Brain pericyte (primary cell): ENCODE data around the gene KRT73.

Experiments
- DNase-seq: peaks from one replicate; pipeline ENCODE4 v3.0.0-alpha.2; 2012; ENCODE audit warnings: low read depth, low spot score

KRT73 gene

DNA sequence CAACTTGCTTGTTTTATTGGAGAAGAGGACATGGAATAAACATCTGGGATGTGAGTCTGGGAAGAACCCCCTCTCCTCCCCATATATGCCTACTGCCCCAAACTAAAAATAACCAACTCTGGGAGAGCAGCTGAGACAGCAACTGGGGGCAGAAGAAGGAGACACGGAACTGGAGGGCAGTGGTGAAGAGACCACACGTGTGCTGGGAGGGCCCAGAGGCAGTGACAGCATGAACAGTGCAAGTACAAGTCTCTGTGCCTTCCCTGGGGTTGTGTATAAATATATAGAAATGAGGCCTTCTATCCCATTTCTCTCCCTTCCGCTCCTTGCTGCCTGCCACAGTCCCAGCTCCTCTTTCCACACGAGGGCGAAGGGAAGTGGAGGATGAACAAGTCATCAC lies 4.0 kb upstream of the KRT73 start:
- DNase-seq: no peak

DNA sequence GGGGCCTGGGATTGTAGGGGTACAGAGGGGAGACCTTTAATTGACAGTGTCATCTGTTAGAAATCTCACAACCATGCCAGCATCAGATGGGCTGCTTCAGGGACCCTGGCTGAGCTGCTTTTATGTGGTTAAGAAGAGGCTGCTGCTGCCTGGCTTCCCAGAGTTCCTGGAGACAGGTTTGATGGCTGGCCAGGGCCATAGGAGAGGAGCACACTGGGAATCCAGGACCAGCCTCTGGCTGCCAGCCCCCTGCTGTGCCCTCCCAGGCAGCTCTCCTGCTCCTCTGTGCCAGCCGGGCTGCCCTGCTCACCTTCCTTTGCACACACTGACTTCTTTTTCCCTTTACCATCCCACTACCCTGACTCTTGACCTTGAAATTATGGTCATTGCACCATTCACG lies 507 bp upstream of the KRT73 start:
- DNase-seq: no peak

DNA sequence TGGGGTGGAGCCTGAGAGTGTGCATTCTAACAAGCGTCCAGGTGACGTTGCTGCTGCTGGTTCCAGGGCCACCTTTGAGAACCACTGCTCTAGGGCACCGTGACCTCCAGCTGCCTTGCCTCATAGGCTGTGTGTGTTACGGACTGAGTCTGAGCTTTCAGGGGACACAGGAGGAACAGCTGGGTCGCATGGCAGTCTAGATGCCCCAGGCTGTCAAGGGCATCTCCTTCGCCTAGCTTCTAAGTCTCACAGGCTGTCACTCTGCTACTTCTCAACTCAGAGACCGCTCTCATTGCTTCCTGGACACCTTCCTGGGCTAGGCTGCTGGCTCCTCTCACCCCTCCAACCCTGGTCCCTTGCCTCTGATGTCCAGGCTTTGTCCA lies 965 bp downstream of the KRT73 start:
- DNase-seq: no peak

DNA sequence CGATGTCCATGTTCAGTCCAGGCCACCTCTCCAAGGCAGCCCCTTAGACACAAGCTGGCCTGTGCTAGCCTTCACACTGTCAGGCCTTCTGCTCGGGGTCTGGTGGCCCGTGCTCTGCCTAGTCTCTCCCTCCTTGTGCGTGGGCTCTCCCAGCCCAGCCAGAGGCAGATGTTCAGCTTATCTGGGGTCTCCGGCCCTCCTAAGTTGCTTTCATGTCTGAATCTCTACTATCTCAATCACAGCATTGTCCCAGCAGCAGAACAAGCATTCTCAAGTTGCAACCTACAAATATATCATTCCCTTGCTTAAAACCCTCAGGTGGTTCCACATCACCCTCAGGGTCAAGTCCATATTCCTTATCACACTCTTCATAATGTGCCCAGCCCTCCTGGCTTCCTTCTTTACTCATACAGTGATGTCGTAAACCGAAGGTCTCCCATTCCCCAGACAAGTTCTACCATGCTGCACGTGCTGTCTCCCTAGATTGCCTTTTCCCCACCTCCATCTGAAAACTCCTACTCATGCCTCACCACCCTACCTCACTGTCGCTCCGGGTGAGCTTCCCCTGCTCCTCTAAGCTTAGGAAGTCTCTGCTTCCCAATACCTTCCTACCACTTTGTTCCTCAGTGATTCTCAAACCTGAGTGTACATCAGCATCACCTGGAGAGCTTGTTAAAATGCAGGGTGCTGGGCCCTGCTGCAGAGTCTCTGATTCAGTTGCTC lies 1.5 kb downstream of the KRT73 start:
- DNase-seq: no peak

DNA sequence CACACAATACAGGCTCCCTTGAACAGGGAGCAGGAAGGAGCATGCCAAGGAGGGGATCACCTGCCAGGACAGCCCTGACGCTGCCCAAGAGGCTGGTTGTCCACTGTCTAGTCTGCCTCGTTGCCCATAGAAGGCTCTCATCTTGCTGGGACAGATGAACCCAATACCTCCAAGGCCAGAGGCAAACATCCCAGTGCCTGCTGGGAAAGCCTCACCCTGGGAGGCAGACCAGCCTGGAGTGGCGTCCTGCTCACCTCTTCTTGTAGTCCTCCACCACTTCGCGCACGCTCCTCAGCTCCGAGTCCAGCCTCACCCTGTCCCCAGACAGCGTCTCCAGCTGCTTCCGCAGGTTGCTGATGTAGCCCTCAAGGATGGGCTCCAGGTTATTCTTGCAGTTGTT lies 2.4 kb downstream of the KRT73 start:
- no peak for DNase-seq

DNA sequence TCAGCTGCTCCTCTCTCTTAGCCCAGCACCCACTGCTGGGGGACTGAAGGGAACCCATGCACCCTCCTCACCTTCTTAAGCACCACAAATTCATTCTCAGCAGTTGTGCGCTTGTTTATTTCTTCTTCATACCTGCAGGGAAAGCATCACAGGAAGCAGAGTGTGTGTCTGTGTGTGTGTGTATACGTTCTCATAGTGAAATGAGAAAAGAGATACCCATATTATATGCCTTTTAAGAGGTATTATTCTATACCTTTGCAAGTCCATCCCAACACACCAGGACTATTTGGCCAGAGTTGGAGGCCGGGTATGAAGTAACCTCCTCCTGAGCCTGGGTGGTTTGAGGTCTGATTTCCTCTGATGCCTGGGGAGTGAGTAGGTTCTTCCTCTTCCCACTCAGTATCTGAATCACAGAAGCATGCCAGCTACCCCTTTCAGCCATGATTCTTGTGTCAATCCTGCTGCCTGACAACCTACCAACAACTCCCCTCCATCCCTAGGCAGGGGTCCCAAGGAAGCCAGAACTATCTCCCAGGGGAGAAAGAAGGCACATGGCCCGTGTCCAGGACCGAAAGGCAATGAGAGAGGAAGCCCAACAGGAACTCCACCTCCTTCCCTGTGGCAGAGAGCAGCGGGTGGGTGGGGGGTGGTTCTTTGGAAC lies 3.0 kb downstream of the KRT73 start:
- no peak for DNase-seq

DNA sequence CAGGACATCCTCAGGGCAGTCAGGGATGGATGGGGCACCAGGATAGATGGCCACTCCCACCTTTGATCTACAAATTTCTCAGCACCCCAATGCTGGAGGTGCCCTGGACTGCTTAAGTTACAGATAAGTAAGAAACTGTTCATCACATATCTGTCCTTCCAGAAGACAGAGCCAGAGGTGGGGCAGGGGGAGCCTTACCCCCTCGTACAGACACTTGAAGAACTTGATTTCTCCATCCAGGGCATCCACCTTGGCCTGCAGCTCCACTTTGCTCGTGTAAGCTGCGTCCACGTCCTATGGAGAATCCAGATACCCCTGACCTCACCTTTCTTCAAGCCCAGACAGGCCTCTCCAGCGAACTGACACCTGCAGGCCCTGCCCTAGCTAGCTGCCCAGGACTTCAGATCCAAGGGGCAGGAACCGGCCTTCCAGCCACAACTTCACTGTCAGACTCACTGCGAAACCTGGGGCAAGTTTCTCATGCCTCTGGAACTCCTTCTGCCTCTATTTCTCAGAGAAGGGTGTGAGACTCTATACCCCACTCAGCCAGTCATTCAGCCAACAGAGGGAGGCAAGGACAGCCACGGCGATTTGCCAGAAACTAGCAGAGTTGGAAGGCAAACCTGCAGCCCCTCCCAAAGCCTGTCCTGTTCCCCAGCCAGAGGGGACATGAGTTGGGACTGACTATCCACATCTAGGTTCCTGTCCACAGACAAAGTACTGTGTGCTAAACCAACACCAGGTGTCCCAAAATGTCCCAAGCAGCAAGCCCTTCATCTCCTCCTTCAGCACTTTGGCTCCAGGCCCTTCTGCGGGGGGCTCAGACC lies 3.8 kb downstream of the KRT73 start:
- no peak for DNase-seq

DNA sequence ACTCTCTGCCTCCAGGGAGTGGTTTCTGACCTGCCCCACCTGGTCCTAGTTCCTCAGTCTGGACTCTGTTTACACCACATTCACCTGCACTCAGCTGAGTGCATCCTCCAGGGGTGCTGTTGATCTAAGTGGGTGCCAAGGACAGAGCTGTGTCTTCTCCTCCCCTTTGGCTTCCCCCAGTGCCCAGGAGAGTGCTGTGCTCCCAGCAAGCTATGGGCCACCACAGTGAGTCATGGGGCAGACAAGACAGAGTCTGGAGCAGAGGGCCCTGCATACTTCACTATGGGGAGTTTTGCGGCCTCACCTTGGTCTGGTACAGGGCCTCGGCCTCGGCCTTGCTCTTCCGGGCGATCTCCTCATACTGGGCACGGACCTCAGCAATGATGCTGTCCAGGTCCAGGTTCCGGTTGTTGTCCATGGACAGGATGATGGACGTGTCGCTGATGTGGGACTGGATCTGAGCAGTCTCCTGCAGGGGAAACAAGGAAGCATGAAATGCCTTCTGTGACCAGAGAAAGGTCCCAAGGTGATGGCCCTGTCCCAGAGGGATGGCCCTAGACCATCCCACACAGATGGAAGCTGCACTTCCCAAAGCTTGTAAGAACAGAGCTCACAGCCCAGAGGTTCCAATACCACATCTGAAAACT lies 4.9 kb downstream of the KRT73 start:
- no peak for DNase-seq

DNA sequence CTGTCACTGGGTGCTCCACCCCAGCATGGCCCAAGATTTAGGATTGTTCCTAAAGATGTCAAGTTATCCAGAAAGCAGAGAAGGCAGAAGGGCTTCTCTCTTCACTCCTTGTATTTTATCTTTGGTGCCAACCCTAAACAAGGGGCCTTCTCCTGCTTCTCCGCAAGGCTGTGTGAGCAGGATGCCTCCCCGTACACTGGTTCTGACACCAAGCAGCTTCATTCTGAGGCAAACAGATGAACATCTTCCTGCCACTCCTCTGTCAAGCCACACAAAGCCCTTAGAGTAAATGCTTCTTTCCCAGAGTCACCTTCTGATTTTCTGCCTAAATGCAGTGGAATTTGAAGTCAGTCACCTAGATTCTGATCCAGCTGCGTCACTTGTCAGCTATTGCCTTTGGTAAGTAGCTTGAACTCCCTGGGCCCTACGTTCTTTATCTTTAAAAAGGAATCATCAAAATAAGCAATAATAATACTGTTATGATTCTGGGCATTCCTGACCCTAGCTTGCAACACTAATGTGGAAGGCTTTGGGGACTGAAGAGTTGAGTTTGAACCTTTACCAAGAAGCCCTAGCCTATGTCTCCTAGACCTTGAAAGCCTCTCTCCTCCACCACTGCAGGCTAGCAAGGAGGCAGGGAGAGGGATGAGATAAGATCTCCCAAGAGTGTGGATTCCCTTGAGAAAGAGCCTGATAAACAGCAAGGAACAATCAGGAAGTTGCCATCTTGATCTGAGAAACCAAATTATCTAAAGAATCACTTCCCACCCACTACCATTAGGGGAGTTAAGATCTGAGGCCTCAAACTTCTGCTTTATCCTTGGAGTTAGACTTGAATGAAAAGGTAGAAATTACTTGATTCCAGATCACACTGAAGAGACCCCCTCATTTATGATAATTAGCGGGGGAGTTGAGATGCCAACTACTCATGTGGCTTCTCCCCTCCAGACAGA lies 5.7 kb downstream of the KRT73 start:
- no peak for DNase-seq

DNA sequence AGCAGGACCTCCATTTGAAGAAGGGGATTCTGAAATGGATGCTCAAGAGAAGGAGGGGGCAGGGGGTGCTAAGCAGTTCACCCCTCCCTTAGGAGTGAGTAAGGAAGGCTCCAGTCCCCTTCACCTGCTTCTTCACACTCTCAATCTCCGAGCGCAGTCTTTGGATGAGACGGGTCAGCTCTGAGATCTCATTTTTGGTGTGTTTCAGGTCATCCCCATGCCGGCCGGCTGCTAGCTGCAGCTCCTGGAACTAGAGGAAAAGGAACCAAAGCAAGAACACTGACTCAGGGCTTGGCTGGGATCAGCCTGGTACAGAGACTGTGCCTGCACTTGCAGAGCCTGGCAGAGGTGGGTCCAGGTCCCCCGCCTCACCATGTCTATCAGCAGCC lies 7.3 kb downstream of the KRT73 start:
- no peak for DNase-seq

DNA sequence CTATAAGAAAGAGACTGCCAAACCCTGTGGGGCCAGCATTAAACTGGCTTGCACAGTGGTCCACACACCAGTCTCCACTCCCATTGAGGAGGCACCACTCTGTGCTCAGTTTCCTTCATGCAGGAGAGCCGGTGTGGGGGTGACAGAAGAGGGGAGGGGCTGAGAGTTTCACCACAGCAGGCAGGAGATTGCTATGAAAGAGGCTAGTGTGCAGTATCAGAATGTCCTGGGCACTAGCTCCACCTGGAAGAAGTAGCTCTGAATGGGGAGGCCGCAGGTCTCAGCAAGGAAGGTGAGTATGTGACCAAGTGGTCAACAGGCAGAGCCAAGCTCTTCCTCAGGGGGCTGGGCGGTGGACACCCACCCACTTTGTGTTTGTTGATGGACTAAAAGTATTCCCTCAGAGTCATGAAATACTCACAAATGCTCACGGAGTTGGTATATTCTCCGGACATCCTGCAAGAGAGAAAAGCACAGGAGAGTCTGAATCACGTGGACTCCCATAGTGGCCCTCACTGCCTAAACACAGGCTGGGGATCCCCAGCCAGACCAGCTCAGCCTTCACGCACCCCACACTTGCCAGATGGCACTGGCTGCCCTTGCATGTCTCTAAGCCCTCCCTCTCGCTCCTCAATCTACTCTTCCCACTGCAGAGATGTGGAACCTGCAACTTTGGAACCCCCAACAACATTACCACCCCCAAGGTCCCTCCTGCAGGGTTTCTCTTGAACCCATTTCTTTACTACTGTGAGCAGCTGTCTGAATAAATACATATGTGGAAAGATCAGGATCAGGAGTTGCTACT lies 9.3 kb downstream of the KRT73 start:
- DNase-seq: no peak

DNA sequence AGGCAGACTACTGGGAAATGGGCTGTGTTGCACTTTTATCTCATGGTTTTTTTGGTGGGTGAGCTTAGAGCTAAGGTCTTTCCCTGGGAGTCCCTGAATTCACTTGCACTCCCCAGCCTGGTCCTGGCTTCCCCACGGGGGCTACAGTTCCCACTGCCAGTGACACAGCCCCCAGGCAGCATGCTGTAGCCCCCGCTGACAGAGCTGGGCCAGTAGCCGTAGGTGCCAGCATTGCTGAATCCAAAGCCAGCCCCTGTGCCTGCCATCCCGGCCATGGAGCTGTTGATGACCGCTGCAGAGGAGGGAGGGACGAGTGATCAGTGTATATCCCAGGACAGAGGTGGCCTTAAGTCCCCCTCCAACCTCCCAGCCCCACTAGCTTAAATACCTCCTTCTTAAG lies 10.2 kb downstream of the KRT73 start:
- DNase-seq: no peak

DNA sequence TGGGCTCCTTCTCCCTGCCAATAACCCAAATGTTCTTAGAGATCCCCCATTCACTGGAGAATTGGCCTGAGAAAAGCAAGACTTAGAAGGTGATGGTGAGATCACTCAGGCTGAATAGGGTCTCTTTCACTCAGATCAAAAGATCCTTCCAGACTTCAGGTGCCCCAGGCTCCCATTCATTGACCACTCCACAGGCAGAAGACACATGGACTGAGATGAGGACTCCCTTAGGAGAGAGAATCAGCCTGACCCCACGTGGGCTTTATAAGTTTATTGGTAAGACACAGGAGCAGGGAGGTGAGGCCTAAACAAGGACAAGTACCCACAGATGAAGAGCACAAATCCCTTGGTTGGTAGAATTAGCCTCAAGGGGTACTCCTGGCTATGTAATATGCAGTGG lies 11.0 kb downstream of the KRT73 start:
- DNase-seq: no peak

DNA sequence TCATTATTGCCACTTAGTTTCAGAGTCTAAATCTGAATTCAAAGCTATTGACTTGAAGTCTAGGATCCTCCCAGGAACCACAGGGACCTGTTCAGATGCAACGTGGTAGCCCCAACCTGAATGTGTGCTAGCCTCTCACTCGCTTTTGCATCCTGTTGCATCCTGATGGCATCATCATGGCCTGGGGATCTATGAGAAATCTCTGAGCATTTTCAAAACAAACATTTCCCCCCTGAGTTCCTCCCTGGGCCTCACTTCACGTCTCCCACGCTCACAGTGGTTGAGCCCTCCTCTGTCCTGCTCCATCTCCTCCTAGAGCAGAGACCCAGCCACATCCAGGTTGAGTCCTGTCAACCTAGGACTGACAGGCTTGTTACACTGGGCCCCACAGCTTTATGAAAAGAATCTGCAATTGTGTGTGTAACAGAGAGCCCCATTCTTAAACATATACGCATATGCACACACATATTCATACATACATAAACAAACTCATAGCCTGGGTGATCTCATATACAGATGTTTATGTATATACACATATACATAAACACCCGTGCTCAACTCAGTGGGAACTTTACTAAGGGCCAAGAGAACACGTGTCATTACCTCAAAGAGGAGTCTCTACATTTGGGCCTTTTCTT lies 11.7 kb downstream of the KRT73 start:
- DNase-seq: no peak

DNA sequence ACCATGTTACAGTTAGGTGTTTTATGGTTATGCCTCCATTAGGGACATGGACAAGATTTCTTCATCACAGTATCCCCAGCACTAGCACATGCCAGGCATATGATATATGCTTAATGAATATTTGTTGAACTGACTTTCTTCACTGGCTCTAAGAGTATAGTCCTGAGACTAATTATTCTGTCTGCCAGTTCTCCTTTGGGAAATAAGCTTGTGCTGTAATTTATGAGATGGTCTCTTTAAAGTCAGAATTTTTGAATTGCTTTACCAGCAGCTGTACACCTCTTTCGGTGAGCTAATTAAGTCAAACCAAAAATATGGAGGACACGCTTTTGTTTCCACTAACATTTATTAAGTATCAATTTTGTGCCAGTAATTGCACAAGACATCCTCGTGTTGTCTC lies 12.3 kb downstream of the KRT73 start:
- no peak for DNase-seq

DNA sequence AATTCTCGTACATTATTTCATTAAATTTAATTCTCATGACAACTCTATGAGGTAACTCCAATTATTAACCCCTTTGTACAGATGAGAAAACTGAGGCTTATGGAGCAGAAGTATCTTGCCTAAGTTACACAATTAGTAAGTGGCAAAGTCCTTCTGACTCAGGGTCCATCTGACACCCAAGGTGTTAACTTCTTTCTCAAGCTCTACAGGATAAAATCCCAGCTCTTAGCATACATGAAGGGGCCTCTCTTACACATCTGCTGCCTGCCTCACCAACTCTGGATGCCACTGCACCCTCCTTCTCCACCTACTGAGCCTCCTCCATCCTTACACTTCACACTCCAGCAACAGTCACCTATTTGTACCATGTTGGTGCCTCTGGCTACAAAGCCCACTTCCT lies 12.8 kb downstream of the KRT73 start:
- no peak for DNase-seq

DNA sequence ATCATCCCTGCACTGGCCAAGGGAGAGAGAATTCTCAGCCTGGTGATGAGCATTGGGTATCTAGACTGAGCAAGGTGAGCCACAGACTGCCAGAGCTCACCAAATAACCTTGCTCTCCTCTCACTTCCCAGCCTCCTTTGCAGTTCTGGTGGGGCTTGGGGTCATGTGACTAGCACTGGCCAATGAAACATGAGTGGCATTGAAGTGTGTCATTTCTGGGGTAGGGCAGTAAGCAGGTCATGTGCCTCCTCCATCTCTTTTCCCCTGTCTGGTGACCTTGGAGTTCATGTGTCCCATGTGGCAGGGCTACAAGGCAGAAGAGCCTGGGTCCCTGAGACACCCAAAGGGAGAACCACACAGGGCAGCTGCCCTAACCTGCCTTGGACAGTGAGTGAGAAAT lies 13.5 kb downstream of the KRT73 start:
- no peak for DNase-seq

DNA sequence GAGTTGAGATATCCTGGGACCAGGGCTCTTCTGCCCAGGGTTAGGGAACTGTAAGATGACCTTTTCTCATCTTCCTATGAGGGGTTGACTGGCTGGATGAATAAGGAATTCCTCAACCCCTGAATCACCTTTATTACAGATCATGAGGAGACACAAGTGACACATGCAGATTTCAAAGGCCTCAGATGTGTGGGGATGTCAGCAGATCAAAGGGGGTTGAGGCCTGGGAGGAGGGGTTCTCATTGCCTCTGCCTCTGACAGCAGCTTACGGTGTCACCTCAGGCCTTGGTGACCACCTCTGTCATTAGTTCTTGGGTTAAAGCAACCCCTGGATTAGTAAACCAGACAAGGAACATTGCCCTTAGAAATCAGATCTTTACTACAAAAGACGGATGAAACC lies 15.0 kb downstream of the KRT73 start:
- DNase-seq: no peak

DNA sequence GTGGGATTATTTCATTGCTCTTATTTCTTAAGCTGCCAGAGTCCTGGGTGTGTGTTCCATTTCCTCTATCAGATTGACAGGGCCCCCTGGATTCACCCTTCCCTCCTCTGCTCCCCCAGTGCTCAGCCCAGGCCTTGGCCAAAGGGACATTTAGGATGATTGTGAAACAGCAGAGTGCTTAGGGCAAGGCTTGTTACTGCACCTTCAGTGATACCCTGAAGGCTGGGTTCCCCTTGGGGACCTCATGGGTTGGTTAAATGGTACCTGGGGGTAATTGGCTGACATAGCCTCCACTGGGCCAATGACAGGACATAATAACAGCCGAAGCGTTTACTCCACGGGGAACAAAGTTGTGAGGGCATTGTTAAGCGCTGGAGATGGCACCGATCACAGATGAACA lies 15.8 kb downstream of the KRT73 start:
- DNase-seq: no peak

DNA sequence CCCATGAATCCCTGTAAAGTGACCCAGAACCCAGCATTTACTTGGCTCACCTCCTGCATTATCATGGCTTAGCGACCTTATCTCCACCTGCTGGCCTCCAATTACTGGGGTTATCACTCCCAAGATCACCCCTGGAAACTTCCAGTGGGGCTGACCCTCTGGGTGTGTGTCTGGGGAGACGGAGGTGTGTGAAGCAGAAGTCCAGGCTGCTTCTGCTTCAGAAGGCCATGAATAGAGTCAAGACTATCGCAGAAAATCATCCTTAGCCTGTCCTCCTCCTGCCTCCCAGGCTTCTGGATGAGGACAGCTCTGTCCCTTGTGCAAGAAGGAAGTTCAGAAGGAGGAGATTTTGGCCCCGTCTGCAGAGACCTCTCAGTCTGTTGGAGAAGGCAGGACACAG lies 16.7 kb downstream of the KRT73 start:
- DNase-seq: no peak
